ENCODE data around the gene KCTD13.

The KCTD13 gene

GRCh38 chr16:29925781-29926710 lies at the start of gene KCTD13:
Gene KCTD13 (minus strand): TSS chr16:29926226. CDS start chr16:29926033, 193 bp downstream.
- H3K4me3 ChIP-seq (ENCODE audit: low read length), result peak within 1 kb of the TSS; percentile 82
- no peak for TF ChIP-seq CTCF (IDR thresholded peaks at IDR 0.05; ENCODE audit: insufficient read depth, low read depth, low read length, missing control alignments)
- DNase-seq (ENCODE audit: low read depth), result peak; percentile 79

- peak overlapping the region; percentile 94 for H3K4me3 ChIP-seq (ENCODE audit: low read length)
- no peak for DNase-seq (ENCODE audit: low read depth)
- no peak for TF ChIP-seq CTCF (IDR thresholded peaks at IDR 0.05; ENCODE audit: insufficient read depth, low read depth, low read length, missing control alignments)
Measured at GRCh38 chr16:29975134-29975538, 49.1 kb upstream of the KCTD13 start.

GRCh38 chr16:29974291-29975133 lies 48.5 kb upstream of the KCTD13 start:
- H3K4me3 ChIP-seq (ENCODE audit: low read length), result peak overlapping the region; percentile 94
- no peak for DNase-seq (ENCODE audit: low read depth)
- TF ChIP-seq CTCF (IDR thresholded peaks at IDR 0.05; ENCODE audit: insufficient read depth, low read depth, low read length, missing control alignments), result no peak

GRCh38 chr16:29973384-29974246 lies 47.6 kb upstream of the KCTD13 start, which contains the start of gene TAOK2:
Gene TAOK2 (plus strand): TSS chr16:29973868. CDS start chr16:29977773, 3,905 bp downstream.
- H3K4me3 ChIP-seq (ENCODE audit: low read length), result peak within 1 kb of the TSS; percentile 94
- peak; percentile 99 for DNase-seq (ENCODE audit: low read depth)
- no peak for TF ChIP-seq CTCF (IDR thresholded peaks at IDR 0.05; ENCODE audit: insufficient read depth, low read depth, low read length, missing control alignments)

- H3K4me3 ChIP-seq (ENCODE audit: low read length), result peak overlapping the region; percentile 18
- no peak for DNase-seq (ENCODE audit: low read depth)
- no peak for TF ChIP-seq CTCF (IDR thresholded peaks at IDR 0.05; ENCODE audit: insufficient read depth, low read depth, low read length, missing control alignments)
Measured at GRCh38 chr16:29972992-29973383, 47.0 kb upstream of the KCTD13 start.

- DNase-seq (ENCODE audit: low read depth), result no peak
- no peak for TF ChIP-seq CTCF (IDR thresholded peaks at IDR 0.05; ENCODE audit: insufficient read depth, low read depth, low read length, missing control alignments)
- H3K4me3 ChIP-seq (ENCODE audit: low read length), result no peak overlapping the region
Measured at GRCh38 chr16:29972500-29972899, 46.5 kb upstream of the KCTD13 start.

All from epithelial cell of esophagus (primary cell).